OCI-LY1 (cell line): ENCODE results near the gene CCDC27.

Source experiments
- H2AFZ ChIP-seq: fragments of 200-600 bp; sonication (generic), shearing (Covaris generic); 2 replicates; pipeline ENCODE4 v1.6.0; 2014; ENCODE audit warnings: antibody characterized with exemption, mild to moderate bottlenecking, low read length
- H3F3A ChIP-seq: fragments of 200-600 bp; sonication (generic), shearing (Covaris generic); 2 replicates; pipeline ENCODE4 v1.6.0; 2014; ENCODE audit warnings: mild to moderate bottlenecking, antibody characterized with exemption, low read length, moderate library complexity; ENCODE audit not compliant: insufficient read depth
- H3K27ac ChIP-seq: fragments of 200-600 bp; sonication (generic); 2 replicates; pipeline ENCODE4 v1.5.1; 2014; ENCODE audit warnings: low read length, mixed run types, mild to moderate bottlenecking, low read depth; ENCODE audit not compliant: poor library complexity, severe bottlenecking
- H3K27me3 ChIP-seq: fragments of 200-600 bp; sonication (generic); 2 replicates; pipeline ENCODE4 v1.6.0; 2014; ENCODE audit warnings: antibody characterized with exemption, mild to moderate bottlenecking, low read length, moderate library complexity; ENCODE audit not compliant: insufficient read depth
- H3K36me3 ChIP-seq: fragments of 200-600 bp; sonication (generic); 2 replicates; pipeline ENCODE4 v1.6.1; 2014; ENCODE audit warnings: mild to moderate bottlenecking, antibody characterized with exemption, low read length, moderate library complexity, mixed read lengths; ENCODE audit not compliant: insufficient read depth
- H3K4me1 ChIP-seq: fragments of 200-600 bp; sonication (generic); 2 replicates; pipeline ENCODE4 v1.5.1; 2014; ENCODE audit warnings: mild to moderate bottlenecking, low read length, moderate library complexity; ENCODE audit not compliant: insufficient read depth, severe bottlenecking
- H3K4me2 ChIP-seq: fragments of 200-600 bp; sonication (generic), shearing (Covaris generic); 2 replicates; pipeline ENCODE4 v1.6.1; 2014; ENCODE audit warnings: low read length
- H3K4me3 ChIP-seq: fragments of 200-600 bp; sonication (generic); 2 replicates; pipeline ENCODE4 v1.5.1; 2014; ENCODE audit warnings: low read length, low read depth, mild to moderate bottlenecking, mixed read lengths; ENCODE audit not compliant: poor library complexity, severe bottlenecking
- H3K79me2 ChIP-seq: fragments of 200-600 bp; shearing (Covaris generic); 2 replicates; pipeline ENCODE4 v1.6.1; 2016; ENCODE audit warnings: mixed run types, low read length, mixed read lengths; ENCODE audit not compliant: insufficient read depth
- H3K9ac ChIP-seq: fragments of 200-600 bp; sonication (generic), shearing (Covaris generic); 2 replicates; pipeline ENCODE4 v1.6.1; 2014; ENCODE audit warnings: mild to moderate bottlenecking, low read length, mixed read lengths
- H3K9me2 ChIP-seq: fragments of 200-600 bp; sonication (generic), shearing (Covaris generic); 2 replicates; pipeline ENCODE4 v1.6.1; 2014; ENCODE audit warnings: low read depth, mild to moderate bottlenecking, low read length, mixed read lengths
- H3K9me3 ChIP-seq: fragments of 200-600 bp; shearing (Covaris generic); 2 replicates; pipeline ENCODE4 v1.6.1; 2014; ENCODE audit warnings: low read length, mixed read lengths
- H4K20me1 ChIP-seq: fragments of 200-600 bp; sonication (generic), shearing (Covaris generic); 2 replicates; pipeline ENCODE4 v1.6.0; 2016; ENCODE audit warnings: mild to moderate bottlenecking, low read length; ENCODE audit not compliant: insufficient read depth
- CTCF ChIP-seq: fragments of 200-600 bp; sonication (generic), shearing (Covaris generic); IDR thresholded peaks from 2 replicates; pipeline ENCODE4 v1.5.1; 2017; ENCODE audit warnings: mild to moderate bottlenecking, antibody characterized with exemption, low read length, moderate library complexity, mixed read lengths
- EZH2 ChIP-seq: fragments of 200-600 bp; sonication (generic), shearing (Covaris generic); IDR thresholded peaks from 2 replicates; pipeline ENCODE4 v1.8.0; 2017; ENCODE audit warnings: borderline replicate concordance, mixed run types, mild to moderate bottlenecking, antibody characterized with exemption, low read length, moderate library complexity, mixed read lengths

Gene CCDC27

GRCh38 chr1:3756394-3756793, 4.1 kb downstream of the CCDC27 start:
- H3K27me3 ChIP-seq, result peaks cover 24% of the 10 kb centered on the region; the same call in 1 of the 2 replicates
- no peak overlapping the region for H2AFZ ChIP-seq
- H3K9me2 ChIP-seq, result no peaks in the 10 kb centered on the region
- H3K36me3 ChIP-seq, result no peaks in the 10 kb centered on the region; the same call in 1 of the 2 replicates
- no peak overlapping the region for H3K4me3 ChIP-seq
- H3K4me1 ChIP-seq, result no peaks in the 10 kb centered on the region
- no peaks in the 10 kb centered on the region for H3F3A ChIP-seq
- H4K20me1 ChIP-seq, result no peaks in the 10 kb centered on the region
- TF ChIP-seq EZH2, result no peak
- no peak for TF ChIP-seq CTCF
- H3K9ac ChIP-seq, result no peak overlapping the region
- peaks cover 7% of the 10 kb centered on the region for H3K9me3 ChIP-seq
- H3K4me2 ChIP-seq, result no peak overlapping the region
- H3K79me2 ChIP-seq, result no peaks in the 10 kb centered on the region
- H3K27ac ChIP-seq, result no peak overlapping the region

- TF ChIP-seq CTCF, result no peak
- Histone ChIP-seq H3K27ac (no peak overlapping the region), H3F3A (no peaks in the 10 kb centered on the region), H3K9me3 (peaks cover 7% of the 10 kb centered on the region), H3K36me3 (no peaks in the 10 kb centered on the region; the same call in 1 of the 2 replicates), H3K4me1 (no peaks in the 10 kb centered on the region), H3K79me2 (no peaks in the 10 kb centered on the region), H3K9ac (no peak overlapping the region), H4K20me1 (no peaks in the 10 kb centered on the region), H3K27me3 (peaks cover 30% of the 10 kb centered on the region; the same call in 1 of the 2 replicates), H3K4me2 (no peak overlapping the region), H3K9me2 (no peaks in the 10 kb centered on the region), H2AFZ (no peak overlapping the region), H3K4me3 (no peak overlapping the region)
Observed at GRCh38 chr1:3759164-3759563, 6.9 kb downstream of the CCDC27 start.

GRCh38 chr1:3759796-3760195, 7.5 kb downstream of the CCDC27 start:
- H3K9me2 ChIP-seq, result no peaks in the 10 kb centered on the region
- no peak overlapping the region for H3K4me3 ChIP-seq
- H2AFZ ChIP-seq, result no peak overlapping the region
- H3K27me3 ChIP-seq, result peaks cover 30% of the 10 kb centered on the region; the same call in 1 of the 2 replicates
- H3K27ac ChIP-seq, result no peak overlapping the region
- no peaks in the 10 kb centered on the region for H3F3A ChIP-seq
- H4K20me1 ChIP-seq, result no peaks in the 10 kb centered on the region
- H3K36me3 ChIP-seq, result no peaks in the 10 kb centered on the region; the same call in 1 of the 2 replicates
- no peaks in the 10 kb centered on the region for H3K79me2 ChIP-seq
- no peak overlapping the region for H3K9ac ChIP-seq
- H3K4me1 ChIP-seq, result no peaks in the 10 kb centered on the region
- no peak for TF ChIP-seq CTCF
- TF ChIP-seq EZH2, result no peak
- peaks cover 7% of the 10 kb centered on the region for H3K9me3 ChIP-seq
- H3K4me2 ChIP-seq, result no peak overlapping the region
